Transverse colon (tissue), 4 donors: ENCODE measurements around the gene SALL2. TPM values are rescaled to one million over a fixed set of nuclear protein-coding genes. Genes with fewer than 3 reads are reported as not detected.
A peak's percentile ranks its signal among the peaks of the same experiment; 100 is the strongest.

Experiments
- DNase-seq: peaks from one replicate; pipeline ENCODE4 v3.0.0-alpha.2; 2019
- H3K27ac ChIP-seq, 4 donors: fragments of 200-600 bp; sonication (generic); 2 replicates each; pipeline ENCODE4 v1.5.1; 2016 to 2018; ENCODE audit warnings: inconsistent platforms in 4 of 4
- H3K27me3 ChIP-seq: fragments of 200-600 bp; sonication (generic); 2 replicates; pipeline ENCODE4 v1.5.1; 2017; ENCODE audit warnings: inconsistent platforms
- H3K36me3 ChIP-seq, 4 donors: fragments of 200-600 bp; sonication (generic); 2 replicates each; pipeline ENCODE4 v1.5.1; 2017 to 2019; ENCODE audit warnings: inconsistent platforms in 4 of 4
- H3K4me1 ChIP-seq, 4 donors: fragments of 200-600 bp; sonication (generic); 2 replicates each; pipeline ENCODE4 v1.5.1; 2017 to 2020; ENCODE audit warnings: inconsistent platforms in 4 of 4
- H3K4me3 ChIP-seq, 4 donors: fragments of 200-600 bp; sonication (generic); 1 replicate in 1 of 4; 2 replicates in 3 of 4; pipeline versions ENCODE4 v1.5.1 to v1.6.1; 2017 to 2019; ENCODE audit warnings: inconsistent platforms in 4 of 4
- H3K9me3 ChIP-seq, 2 donors: fragments of 200-600 bp; sonication (generic); 2 replicates each; pipeline ENCODE4 v1.5.1; 2017 to 2019; ENCODE audit warnings: inconsistent platforms in 2 of 2
- CTCF ChIP-seq, 5 experiments: fragments of 200-600 bp in 3 of 5; fragments of 450-650 bp in 2 of 5; sonication (generic) in 3 of 5; IDR thresholded peaks; 1 replicate in 2 of 5; 2 replicates in 3 of 5; pipeline ENCODE4 v1.5.1; 2016 to 2017; ENCODE audit warnings: antibody characterized with exemption in 5 of 5, inconsistent platforms in 3 of 5, mild to moderate bottlenecking in 2 of 5, moderate library complexity in 1 of 5
- EP300 ChIP-seq: sonication (generic); formaldehyde crosslinking; IDR thresholded peaks from one replicate; pipeline ENCODE4 v1.6.1; 2017; ENCODE audit warnings: antibody characterized with exemption, low read depth
- POLR2A ChIP-seq: fragments of 450-650 bp; IDR thresholded peaks from one replicate; pipeline ENCODE4 v1.6.1; 2016; ENCODE audit warnings: antibody characterized with exemption, mild to moderate bottlenecking, moderate library complexity
- POLR2AphosphoS5 ChIP-seq, 3 donors: sonication (generic); formaldehyde crosslinking; IDR thresholded peaks; one replicate each; pipeline ENCODE4 v1.6.1; 2016; ENCODE audit warnings: antibody characterized with exemption in 3 of 3
- WGBS, 2 donors: methylation state at CpG; one replicate each; pipeline ENCODE4 v1.1.5; 2018; ENCODE audit warnings: low coverage in 1 of 2; 5-methylcytosine and 5-hydroxymethylcytosine counted together
- in situ Hi-C, 4 donors: fragments of 200-750 bp; cut with MboI; loops; one replicate each; pipeline versions ENCODE4 v1.15.0 to v1.15.1; 2017; ENCODE audit warnings: low sequenced_read_pairs in 3 of 4, low pct_ligation_motif_present in 1 of 4, low pct_unique_long_range_greater_than_20kb in 1 of 4
- intact Hi-C: fragments of 100-400 bp; cut with DNase I; formaldehyde crosslinking; loops from one replicate; pipeline ENCODE4 v1.15.1; 2023; ENCODE audit warnings: low total_unique reads
- total RNA-seq, 4 donors: library from RNA; depleted of rRNA; stranded (reverse); fragments of >200 nt; gene quantifications; one replicate each; pipeline ENCODE4 v1.1.0, GENCODE V29; 2016

SALL2 gene
- total RNA-seq, 4 donors from 2014 or later, result 2.2 to 36.3 (median 4.2) TPM

GRCh38 chr14:21475767-21476522, 50.2 kb downstream of the SALL2 start:
- Histone ChIP-seq H3K9me3 (no peaks in the 10 kb centered on the region), H3K4me1 (peaks cover 15 to 27% (median 18%) of the 10 kb centered on the region in 4 donors), H3K27ac (peak overlapping the region; percentile 84 to 96 (median 90)), H3K4me3 (peak overlapping the region; percentile 22 to 94 (median 76)), H3K36me3 (peaks cover 0 to 20% (median 2%) of the 10 kb centered on the region in 4 donors), H3K27me3 (no peaks in the 10 kb centered on the region)
- in situ Hi-C loops (no loop called here), intact Hi-C loops (no loop called here)
- TF ChIP-seq CTCF (IDR thresholded peaks at IDR 0.05), result no peak
- no peak for TF ChIP-seq EP300
- TF ChIP-seq POLR2AphosphoS5 (IDR thresholded peaks at IDR 0.05), result no peak
- TF ChIP-seq POLR2A, result no peak
- no peak for DNase-seq
- WGBS, 2 donors, result 19 to 37% methylated on average over 10 of the region's 10 CpGs

Other genes starting within 250 kb of the SALL2 start
- gene RPGRIP1, start 246.3 kb downstream of the SALL2 start, total RNA-seq, result under 1 TPM in 2 of 4 donors, not detected in 2; 0.27 to 0.48 TPM
- 10 to 100 TPM; 21.5 to 43.5 (median 36.4) TPM for gene SUPT16H, start 142.3 kb downstream of the SALL2 start, total RNA-seq
- 10 to 100 TPM; 46.2 to 59.7 (median 50.8) TPM for gene CHD8, start 70.2 kb downstream of the SALL2 start, total RNA-seq
- gene RAB2B, start 49.4 kb downstream of the SALL2 start, total RNA-seq, result 10 to 100 TPM in 2 of 4 donors, 1 to 10 TPM in 2; 7.1 to 24.5 (median 13.7) TPM
- gene TOX4, start 49.2 kb downstream of the SALL2 start, total RNA-seq, result 10 to 100 TPM; 30.8 to 76.7 (median 51.5) TPM
- gene METTL3, start 15.0 kb downstream of the SALL2 start, total RNA-seq, result 10 to 100 TPM; 20.2 to 41.9 (median 29.5) TPM
- not detected for gene OR10G3, start 53.7 kb upstream of the SALL2 start, total RNA-seq
- not detected for gene OR10G2, start 108.6 kb upstream of the SALL2 start, total RNA-seq
- gene OR4E2, start 127.5 kb upstream of the SALL2 start, total RNA-seq, result not detected
- not detected for gene OR4E1, start 147.5 kb upstream of the SALL2 start, total RNA-seq